Retinal pigment epithelial cell (primary cell): ENCODE results near the gene PARP11.

Experiments
- DNase-seq: peaks from one replicate; pipeline ENCODE4 v3.0.0-alpha.2; 2010; ENCODE audit warnings: low read depth
- H3K4me3 ChIP-seq: 2 replicates; pipeline ENCODE4 v1.5.1; 2011; ENCODE audit warnings: mild to moderate bottlenecking, low read length, control low read depth, moderate library complexity
- CTCF ChIP-seq: conservative IDR thresholded peaks from 2 replicates; pipeline ENCODE4 v1.5.1; 2011; ENCODE audit warnings: low read depth, low read length, control low read depth, inconsistent platforms

PARP11 gene

GRCh38 chr12:3897371-3897971 is 24.3 kb upstream of the PARP11 start:
- no peak overlapping the region for H3K4me3 ChIP-seq
- no peak for DNase-seq
- TF ChIP-seq CTCF, result no peak

- no peak for DNase-seq
- no peak overlapping the region for H3K4me3 ChIP-seq
- TF ChIP-seq CTCF, result no peak
Observed at GRCh38 chr12:3896801-3897351, 23.7 kb upstream of the PARP11 start.

GRCh38 chr12:3896356-3896755 is 23.2 kb upstream of the PARP11 start:
- no peak for DNase-seq
- TF ChIP-seq CTCF, result no peak
- H3K4me3 ChIP-seq, result no peak overlapping the region

- TF ChIP-seq CTCF, result no peak
- no peak overlapping the region for H3K4me3 ChIP-seq
- no peak for DNase-seq
Observed at GRCh38 chr12:3892631-3893030, 19.4 kb upstream of the PARP11 start.

- no peak for TF ChIP-seq CTCF
- no peak for DNase-seq
- H3K4me3 ChIP-seq, result no peak overlapping the region
Observed at GRCh38 chr12:3891201-3891600, 18.0 kb upstream of the PARP11 start.

GRCh38 chr12:3888659-3889058 is 15.5 kb upstream of the PARP11 start:
- no peak overlapping the region for H3K4me3 ChIP-seq
- TF ChIP-seq CTCF, result no peak
- no peak for DNase-seq
